RKO (cell line): ENCODE measurements around the gene C9orf50.
A peak's percentile ranks its signal among the peaks of the same experiment; 100 is the strongest.

ENCODE experiments used
- DNase-seq: peaks from one replicate; pipeline ENCODE4 v3.0.0-alpha.2; 2016; ENCODE audit warnings: low spot score

C9orf50 gene

GRCh38 chr9:129590466-129590865 lies 30.4 kb downstream of the C9orf50 start:
- no peak for DNase-seq

DNA sequence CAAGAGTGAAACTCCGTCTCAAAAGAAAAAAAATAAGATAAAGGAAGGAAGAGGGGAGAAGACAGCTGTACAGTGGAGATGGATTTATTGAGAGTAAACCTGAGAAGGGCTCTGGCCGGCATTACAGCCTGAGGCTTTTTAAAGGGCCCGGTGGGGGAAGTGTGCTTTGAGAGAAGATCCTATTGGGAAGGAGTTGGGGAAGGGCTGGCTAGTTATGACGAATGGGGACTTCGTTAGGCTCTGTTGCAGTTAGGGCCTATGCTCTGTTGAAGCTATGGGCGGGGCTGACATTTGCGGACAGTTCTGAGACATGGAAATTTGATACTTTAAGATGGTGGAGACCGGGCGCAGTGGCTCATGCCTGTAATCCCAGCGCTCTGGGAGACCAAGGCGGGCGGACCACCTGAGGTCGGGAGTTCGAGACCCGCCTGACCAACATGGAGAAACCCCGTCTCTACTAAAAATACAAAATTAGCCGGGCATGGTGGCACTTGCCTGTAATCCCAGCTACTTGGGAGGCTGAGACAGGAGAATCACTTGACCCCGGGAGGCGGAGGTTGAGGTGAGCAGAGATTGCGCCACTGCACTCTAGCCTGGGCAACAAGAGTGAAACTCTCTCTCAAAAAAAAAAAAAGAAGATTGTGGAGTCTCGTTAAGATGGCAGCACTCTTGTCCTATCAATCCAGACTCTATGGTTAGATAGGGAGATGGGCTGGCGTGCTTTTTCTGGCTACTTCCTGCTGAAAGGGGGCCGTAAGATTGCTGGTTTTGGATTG lies 33.2 kb downstream of the C9orf50 start:
- no peak for DNase-seq

GRCh38 chr9:129586685-129587084 lies 34.2 kb downstream of the C9orf50 start:
- no peak for DNase-seq

GRCh38 chr9:129586245-129586644 lies 34.7 kb downstream of the C9orf50 start:
- DNase-seq, result no peak

DNA sequence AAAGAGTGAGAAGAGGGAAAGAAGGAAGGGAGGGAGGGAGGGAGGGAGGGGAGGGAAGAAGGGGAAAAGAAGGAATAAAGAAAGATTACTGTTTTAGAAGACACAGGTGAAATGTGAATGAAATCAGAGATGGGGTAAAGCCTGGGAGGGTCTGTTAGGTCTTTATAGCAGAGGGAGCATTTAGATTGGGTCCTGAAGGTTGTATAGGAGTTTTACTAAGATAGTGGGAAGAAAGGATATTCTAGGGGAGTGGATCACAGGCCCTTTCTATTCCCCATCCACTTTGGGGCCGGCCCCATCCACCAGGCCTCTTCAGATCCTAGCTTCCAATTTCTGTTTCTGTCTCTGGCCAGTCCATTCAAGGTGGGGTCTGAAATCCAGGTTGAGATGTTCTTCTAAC lies 35.5 kb downstream of the C9orf50 start:
- DNase-seq, result no peak

GRCh38 chr9:129584136-129584535 lies 36.8 kb downstream of the C9orf50 start:
- peak; percentile 87 for DNase-seq

- DNase-seq, result no peak
Measured at GRCh38 chr9:129583308-129584038, 37.4 kb downstream of the C9orf50 start.

DNA sequence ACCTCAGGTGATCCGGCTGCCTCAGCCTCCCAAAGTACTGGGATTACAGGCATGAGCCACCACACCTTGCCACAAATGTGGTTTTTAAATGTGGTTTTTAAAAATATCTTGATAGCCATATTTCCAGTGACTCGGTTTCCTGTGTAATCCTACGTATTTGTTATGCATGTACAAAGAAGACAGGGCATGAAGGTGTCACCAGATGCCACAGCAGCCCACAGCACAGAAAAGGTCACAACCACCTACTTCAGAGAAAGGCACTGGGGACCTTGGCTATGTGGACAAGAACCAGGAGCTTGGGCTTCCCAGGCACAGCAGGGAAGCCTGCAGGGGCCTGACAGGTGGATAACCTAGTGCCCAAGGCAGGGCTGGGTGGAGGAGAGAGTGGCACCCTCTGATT lies 38.0 kb downstream of the C9orf50 start:
- DNase-seq, result no peak

DNA sequence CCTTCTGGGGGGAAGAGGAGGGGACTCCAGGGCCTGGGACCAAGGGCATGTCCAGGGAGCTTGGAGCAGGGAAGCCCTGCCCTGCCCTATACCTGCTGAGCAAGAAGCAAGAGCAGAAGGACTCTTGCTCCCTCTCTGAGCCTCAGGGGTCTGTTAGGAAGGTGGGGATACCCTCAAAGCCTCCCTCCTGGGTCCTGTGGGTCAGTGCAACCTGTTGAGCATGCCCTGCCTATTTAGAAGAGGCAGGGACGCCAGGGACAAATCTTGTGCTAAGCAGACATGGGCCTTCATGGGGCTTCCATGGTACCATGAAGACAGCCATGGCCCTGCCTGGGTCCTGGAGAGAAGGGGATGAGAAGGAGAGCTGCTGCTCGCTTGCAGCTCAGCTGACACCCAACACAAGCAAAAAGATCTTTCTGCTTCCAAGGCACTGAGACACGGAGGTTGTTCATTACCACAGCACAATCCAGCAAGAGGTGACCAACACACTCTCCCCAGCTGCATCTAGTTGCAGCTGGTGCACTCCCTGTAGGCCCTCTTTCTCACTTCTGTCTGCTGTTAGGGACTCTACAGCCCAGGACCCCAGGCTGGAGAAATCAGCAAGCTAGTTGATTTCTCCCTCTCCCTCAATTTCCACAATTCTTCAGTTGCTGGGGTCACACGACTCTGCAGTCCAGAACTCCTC lies 39.3 kb downstream of the C9orf50 start:
- no peak for DNase-seq

DNA sequence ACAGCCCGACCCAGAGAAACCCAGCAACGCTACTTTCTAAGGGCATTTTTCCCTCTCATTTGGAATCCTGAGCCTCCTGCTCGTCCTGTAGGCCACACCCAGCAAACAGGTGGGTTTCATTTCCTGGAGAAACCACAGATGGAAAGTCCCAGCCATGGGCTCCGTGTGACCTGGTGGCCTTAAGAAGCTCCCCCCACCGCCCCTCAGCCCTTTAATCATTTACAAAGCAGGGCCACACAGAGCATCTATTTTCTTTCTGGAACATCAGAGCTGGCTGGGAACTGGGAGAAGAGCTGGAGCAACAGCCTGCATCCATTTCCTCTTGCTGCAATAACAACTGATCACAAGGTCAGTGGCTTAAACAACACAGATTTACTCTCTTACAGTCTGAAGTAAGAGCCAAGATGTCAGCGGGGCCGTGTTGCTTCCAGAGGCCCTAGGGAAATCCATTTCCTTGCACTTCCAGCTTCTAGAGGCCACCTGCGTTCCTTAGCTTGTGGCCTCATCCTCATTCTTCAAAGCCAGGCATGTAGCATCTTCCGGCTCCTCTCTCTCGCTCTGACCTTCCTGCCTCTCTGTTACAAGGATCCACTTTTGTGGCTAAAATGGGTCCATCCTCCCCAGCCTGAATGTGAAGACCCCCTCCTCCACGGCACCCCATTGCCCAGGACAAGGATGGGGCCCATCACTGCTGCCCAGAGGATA lies 40.5 kb downstream of the C9orf50 start:
- DNase-seq, result no peak

GRCh38 chr9:129579294-129579693 lies 41.6 kb downstream of the C9orf50 start:
- DNase-seq, result no peak

- peak; percentile 82 for DNase-seq
Measured at GRCh38 chr9:129576546-129577543, 44.1 kb downstream of the C9orf50 start.

DNA sequence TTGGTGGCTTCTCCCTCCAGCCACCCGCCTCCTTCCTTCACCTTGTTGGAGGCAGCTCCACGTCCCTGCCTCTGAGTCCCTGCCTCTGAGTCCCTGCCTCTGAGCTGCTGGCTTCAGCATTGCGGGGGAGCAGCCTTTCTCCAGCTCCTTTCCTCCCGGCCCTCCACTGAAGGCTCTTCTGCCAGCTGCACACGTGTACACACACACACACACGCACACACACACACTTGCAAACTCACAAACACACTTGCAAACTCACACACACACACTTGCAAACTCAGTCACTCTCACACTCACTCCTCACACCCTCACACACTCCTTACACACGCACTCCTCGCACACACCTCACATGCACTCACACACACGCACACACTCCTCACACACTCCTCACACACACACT lies 45.1 kb downstream of the C9orf50 start:
- no peak for DNase-seq

- no peak for DNase-seq
Measured at GRCh38 chr9:129574911-129575585, 45.9 kb downstream of the C9orf50 start.

GRCh38 chr9:129573977-129574376 lies 46.9 kb downstream of the C9orf50 start:
- no peak for DNase-seq

DNA sequence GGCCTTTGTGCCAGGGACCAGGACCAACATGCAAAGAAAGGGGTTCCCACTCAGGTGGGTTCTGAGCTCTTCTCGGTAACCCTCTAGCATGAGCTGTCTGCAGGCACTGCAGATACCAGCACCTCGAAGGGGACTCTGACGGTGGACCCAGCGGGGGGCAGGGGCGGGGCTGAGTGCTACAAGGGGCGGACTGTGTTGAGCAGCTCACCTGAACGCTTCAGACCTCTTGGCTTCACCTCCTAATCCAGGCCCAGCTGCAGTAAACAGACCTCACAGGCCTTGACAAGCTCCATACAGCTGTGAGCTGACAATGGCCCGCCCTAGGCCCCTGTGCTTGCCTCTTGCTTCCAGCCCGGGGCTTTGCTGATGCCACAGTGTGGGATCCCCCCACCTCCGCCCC lies 48.4 kb downstream of the C9orf50 start:
- DNase-seq, result no peak

DNA sequence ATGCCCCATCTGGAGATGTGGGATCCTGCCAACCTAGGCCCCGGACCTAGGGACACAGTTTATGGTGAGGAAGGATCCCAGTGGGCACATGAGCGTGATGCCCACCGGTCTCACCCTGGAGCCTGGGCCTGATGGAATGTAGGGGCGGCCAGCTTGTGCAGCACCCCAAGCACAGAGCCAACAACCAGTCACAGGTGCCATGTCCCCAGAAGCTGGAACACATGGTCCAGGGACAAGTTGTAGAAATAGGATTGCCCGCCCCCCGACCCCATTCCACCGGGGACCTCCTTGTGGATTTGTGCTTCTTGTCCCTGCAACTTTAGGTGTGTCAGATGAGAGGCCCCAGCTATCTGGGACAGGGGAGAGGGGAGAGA lies 48.9 kb downstream of the C9orf50 start:
- DNase-seq, result no peak

DNA sequence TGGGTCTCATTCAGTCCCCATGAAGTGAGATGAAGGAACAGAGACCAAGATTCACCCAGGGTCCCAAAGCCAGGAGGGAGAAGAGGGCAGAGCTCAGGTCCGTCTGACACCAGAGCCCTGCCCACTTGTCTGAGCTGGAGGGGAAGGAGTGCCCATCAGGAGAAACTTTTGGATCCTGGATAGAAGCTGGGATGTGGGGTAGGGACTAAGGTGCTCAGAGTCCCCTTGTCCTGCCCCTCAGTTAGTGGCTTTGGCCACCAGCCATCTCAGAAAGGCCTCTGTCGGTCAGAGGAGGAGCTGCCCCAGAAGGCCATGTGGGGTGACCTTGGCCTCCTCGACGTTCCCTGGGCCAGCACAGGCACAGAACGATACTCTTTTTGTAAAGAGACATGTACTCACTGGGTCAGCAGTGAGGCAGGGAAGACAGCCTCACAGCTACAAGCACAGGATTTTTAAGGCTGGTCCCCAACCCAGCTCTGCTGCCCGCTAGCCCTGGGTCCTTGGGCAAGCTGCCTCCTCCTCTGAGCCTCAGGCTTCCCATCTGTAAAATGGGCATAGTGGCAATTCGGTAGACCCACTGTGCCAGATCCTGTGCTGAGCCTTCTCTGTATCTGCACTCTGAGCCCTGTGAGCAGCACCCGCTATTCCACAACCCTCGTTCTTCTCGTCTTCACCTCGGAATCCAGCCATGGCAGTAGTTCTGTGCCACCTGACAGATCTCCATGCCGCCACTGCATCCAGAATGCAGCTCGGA lies 49.4 kb downstream of the C9orf50 start:
- DNase-seq, result no peak

DNA sequence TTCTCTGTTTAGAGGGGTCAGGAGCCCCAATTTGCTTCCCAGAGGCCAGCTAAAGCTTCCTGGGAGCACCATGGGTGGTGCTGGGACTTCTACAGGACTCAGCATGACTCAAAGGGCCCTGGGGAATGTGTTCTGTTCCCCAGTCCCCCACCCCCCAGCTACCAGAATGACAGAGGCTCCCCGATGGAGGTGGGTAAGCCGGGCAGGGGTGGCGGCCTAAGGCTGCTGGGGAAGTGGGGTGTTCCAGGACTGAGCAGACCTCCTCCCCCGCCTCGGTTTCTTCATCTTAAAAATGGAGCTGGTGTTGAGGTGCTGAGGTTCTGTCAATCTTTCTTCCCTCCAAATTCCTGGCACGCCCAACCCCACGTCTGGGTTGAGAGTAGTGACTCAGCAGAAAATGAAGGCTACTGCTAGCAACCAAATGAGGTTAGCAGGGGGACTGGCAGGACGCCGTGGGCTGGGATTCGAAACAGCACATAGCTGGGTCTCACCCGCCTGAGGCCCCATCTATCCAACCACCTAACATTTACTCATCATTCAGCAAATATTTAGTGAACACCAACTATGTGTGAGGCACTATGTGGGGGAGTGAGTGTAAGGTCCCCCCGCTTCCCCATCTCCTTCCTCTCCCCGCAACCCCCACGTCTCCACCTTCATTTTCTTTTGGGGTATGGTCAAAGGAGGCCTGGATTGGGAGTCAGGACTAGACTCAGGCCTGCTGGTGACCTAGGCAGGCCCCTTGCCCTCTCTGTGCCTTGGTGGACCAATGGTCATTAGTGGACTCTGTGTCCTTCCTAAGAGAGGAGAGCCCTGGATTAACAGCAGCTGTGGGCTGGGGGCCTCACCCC lies 50.2 kb downstream of the C9orf50 start:
- peak; percentile 78 for DNase-seq
